GM12865 (cell line): ENCODE data around the gene M1AP.

Experiments used
- DNase-seq: peaks from one replicate; pipeline ENCODE4 v3.0.0; 2010; ENCODE audit warnings: low read depth
- H3K4me3 ChIP-seq: 2 replicates; pipeline ENCODE4 v1.5.1; 2011; ENCODE audit warnings: mild to moderate bottlenecking, low read depth, low read length, control low read depth
- TF ChIP-seq, protein P1 (sequence below): IDR thresholded peaks from 2 replicates; pipeline ENCODE4 v1.5.1; 2011; ENCODE audit warnings: low read length, control low read depth, low read depth, inconsistent platforms; ENCODE audit not compliant: insufficient read depth; ENCODE audit errors: missing control alignments

The M1AP gene

DNA sequence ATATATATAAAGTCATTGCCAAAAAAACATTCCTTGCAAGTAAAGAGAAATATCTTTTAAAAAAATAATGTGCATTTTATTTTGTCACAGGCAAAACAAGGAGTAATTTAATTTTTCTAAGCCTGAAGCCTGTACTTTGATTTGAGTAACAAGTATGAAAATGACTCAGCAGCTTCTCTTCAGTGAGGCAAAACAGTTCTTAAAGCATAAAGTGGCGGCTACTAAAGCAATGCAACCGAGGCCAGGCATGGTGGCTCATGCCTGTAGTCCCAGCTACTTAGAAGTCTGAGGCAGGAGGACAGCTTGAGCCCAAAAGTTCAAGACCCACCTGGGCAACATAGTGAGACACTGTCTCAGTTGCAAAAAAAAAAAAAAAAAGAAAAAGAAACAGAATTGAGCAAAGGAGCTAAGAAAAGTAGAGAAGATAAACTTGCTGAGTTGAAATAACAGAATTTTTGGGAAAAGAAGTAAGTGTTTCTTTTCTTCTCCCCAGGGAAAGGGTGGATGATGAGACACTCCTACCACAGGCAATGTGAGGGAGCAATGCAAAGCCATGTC is 64.0 kb downstream of the M1AP start:
- peak; percentile 84 for DNase-seq
- TF ChIP-seq, protein P1, sequence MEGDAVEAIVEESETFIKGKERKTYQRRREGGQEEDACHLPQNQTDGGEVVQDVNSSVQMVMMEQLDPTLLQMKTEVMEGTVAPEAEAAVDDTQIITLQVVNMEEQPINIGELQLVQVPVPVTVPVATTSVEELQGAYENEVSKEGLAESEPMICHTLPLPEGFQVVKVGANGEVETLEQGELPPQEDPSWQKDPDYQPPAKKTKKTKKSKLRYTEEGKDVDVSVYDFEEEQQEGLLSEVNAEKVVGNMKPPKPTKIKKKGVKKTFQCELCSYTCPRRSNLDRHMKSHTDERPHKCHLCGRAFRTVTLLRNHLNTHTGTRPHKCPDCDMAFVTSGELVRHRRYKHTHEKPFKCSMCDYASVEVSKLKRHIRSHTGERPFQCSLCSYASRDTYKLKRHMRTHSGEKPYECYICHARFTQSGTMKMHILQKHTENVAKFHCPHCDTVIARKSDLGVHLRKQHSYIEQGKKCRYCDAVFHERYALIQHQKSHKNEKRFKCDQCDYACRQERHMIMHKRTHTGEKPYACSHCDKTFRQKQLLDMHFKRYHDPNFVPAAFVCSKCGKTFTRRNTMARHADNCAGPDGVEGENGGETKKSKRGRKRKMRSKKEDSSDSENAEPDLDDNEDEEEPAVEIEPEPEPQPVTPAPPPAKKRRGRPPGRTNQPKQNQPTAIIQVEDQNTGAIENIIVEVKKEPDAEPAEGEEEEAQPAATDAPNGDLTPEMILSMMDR, result no peak
- H3K4me3 ChIP-seq, result no peak overlapping the region

DNA sequence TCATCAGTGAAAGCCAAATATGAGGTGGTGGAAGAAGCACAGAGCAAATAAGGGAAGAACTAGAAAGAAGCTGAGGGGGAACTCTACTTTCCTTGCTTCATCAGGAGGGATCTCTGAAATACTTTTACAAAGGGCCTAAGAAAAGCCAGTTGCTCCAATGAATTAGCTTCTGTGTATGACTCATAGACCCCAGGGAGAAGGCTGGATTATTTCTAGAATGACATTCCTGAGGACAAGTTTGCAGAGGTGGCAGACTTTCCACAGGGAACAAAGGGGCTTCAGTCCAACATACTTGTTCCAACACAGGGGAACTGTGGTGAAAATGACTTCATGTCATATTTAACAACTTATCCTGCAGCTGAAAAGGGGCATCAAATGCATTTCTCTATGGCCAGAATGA is 64.6 kb downstream of the M1AP start:
- no peak overlapping the region for H3K4me3 ChIP-seq
- DNase-seq, result no peak
- TF ChIP-seq, protein P1, result no peak

DNA sequence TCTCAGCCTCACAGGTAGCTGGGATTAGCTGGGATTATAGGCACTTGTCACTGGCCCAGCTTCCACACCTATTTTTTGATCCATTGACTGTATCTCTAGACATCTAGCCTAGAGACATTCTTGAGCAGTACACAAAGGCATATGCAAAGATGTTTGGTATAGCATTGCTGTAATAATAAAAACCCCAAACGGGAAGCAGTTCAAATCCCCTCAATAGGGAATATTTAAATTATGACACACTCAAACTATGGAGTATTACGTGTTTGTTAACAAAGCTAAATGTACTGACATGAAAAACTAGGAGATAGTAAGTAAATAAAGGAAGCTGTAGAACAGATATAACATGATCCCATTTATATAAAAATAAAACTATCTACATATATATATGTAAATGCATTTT is 65.9 kb downstream of the M1AP start:
- TF ChIP-seq, protein P1, result no peak
- H3K4me3 ChIP-seq, result no peak overlapping the region

GRCh38 chr2:74581463-74581862 is 66.7 kb downstream of the M1AP start:
- TF ChIP-seq, protein P1, result no peak
- no peak for DNase-seq
- no peak overlapping the region for H3K4me3 ChIP-seq

More for the DNA sequence above, 65.9 kb downstream of the M1AP start:
- no peak for DNase-seq

DNA sequence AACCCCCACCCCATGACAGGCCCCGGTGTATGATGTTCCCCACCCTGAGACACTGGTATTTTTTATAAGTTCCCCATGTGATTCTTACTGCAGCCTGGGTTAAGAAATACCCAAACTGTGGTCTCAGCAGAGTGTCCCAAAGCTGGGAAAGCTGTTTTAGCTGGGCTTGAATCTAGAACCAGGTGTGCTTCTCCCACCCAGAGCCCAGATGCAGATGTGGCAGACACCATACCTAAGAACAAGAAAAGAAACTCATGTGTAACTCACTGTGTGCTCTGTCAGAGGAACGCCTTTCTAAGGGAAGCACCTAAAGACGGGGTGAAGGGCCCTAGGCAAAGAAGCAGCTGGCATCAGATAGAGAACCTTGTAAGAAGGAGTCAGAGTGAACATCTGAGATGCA is 69.7 kb downstream of the M1AP start:
- H3K4me3 ChIP-seq, result no peak overlapping the region
- TF ChIP-seq, protein P1, result no peak
- peak; percentile 77 for DNase-seq

DNA sequence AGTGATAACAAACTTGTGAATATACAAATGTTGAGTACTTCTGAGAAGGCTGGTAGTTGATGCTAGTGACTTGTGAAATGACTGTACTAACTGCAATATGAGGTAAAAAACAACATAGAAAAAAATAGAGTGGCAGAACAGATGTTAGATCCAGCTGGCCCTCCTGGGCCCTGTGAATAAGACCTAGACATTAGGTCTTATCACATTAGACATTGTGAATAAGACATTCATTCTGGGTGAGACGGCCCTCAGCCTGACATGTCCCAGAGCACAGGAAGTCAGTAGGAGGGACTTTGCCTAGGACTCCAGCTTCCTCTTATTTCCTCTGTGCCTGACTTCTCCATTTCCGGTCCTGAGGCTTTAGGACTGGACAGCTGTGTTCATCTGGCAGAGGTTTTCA is 70.7 kb downstream of the M1AP start:
- DNase-seq, result peak; percentile 71
- no peak overlapping the region for H3K4me3 ChIP-seq
- TF ChIP-seq, protein P1, result no peak

DNA sequence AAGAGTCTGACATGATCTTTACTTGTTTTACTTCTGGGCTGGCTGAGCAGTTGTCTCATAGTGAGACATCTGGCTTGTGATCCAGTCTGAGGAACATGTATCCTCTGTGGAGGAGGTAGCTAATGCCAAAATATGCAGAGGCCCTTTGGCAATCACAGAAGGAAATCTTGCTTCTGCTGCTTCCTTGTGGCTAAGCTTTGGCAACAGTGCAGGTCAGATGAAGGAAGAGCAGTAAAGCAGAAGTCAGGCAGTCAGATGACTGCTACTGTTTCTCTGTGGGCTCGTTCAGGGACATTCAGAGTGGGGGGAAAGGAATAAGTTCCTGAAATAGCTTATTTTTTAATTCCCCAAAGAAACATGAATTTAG is 71.3 kb downstream of the M1AP start:
- TF ChIP-seq, protein P1, result no peak
- H3K4me3 ChIP-seq, result no peak overlapping the region
- no peak for DNase-seq
